ENCODE results near the gene INO80.

DNA sequence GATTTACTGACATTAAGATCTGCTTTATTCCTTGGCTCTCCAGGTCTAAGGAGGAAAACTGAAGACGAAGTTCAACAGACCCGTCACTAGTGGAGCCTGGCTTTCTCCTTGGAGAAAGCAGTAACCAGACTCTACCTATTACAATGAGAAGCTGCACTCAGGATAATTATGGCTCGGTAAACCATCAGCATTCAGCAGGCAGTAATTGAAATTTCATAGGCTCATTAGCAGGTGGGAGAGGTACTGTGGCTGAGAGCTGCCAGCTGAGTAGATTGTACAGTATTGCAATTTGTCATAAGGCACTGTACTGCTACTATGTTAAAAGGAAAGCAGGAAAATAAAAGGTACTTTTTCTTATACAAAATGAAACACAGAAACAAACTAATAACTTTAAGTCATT is 111.6 kb downstream of the INO80 start:
- TF ChIP-seq POLR2A (IDR thresholded peaks at IDR 0.05) (no peak), POLR2AphosphoS5 (IDR thresholded peaks at IDR 0.05) (no peak), EP300 (IDR thresholded peaks at IDR 0.05) (no peak)
- TF ChIP-seq, protein P1, sequence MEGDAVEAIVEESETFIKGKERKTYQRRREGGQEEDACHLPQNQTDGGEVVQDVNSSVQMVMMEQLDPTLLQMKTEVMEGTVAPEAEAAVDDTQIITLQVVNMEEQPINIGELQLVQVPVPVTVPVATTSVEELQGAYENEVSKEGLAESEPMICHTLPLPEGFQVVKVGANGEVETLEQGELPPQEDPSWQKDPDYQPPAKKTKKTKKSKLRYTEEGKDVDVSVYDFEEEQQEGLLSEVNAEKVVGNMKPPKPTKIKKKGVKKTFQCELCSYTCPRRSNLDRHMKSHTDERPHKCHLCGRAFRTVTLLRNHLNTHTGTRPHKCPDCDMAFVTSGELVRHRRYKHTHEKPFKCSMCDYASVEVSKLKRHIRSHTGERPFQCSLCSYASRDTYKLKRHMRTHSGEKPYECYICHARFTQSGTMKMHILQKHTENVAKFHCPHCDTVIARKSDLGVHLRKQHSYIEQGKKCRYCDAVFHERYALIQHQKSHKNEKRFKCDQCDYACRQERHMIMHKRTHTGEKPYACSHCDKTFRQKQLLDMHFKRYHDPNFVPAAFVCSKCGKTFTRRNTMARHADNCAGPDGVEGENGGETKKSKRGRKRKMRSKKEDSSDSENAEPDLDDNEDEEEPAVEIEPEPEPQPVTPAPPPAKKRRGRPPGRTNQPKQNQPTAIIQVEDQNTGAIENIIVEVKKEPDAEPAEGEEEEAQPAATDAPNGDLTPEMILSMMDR (IDR thresholded peaks at IDR 0.05), result no peak
